GM12874 (cell line): ENCODE measurements around the gene RCHY1.

Source experiments
- TF ChIP-seq, protein P1 (sequence below): IDR thresholded peaks from 2 replicates; pipeline ENCODE4 v1.5.1; 2011; ENCODE audit warnings: low read depth, mild to moderate bottlenecking, control low read depth, low read length, moderate library complexity; ENCODE audit not compliant: insufficient read depth

RCHY1 gene

DNA sequence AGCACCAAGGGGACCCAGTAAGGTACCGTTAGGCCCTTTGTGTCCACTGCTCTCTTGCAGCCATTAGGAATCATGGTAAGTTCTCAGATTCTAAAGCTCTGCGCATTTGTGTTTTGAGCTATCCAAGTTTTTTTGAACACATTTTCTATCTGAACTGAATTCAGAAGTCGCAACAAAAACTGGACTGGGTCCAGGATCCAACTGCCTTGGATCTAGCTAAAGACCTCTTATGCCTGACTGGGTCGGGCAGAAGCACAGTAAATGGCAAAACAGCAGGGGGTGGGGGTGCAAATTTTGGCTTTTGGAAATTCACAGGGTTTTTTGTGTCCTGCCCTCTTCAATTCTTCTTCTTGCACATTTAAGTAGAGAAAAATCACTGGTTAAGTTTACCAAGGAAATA, 30.0 kb downstream of the RCHY1 start:
- TF ChIP-seq, protein P1, sequence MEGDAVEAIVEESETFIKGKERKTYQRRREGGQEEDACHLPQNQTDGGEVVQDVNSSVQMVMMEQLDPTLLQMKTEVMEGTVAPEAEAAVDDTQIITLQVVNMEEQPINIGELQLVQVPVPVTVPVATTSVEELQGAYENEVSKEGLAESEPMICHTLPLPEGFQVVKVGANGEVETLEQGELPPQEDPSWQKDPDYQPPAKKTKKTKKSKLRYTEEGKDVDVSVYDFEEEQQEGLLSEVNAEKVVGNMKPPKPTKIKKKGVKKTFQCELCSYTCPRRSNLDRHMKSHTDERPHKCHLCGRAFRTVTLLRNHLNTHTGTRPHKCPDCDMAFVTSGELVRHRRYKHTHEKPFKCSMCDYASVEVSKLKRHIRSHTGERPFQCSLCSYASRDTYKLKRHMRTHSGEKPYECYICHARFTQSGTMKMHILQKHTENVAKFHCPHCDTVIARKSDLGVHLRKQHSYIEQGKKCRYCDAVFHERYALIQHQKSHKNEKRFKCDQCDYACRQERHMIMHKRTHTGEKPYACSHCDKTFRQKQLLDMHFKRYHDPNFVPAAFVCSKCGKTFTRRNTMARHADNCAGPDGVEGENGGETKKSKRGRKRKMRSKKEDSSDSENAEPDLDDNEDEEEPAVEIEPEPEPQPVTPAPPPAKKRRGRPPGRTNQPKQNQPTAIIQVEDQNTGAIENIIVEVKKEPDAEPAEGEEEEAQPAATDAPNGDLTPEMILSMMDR, result no peak

DNA sequence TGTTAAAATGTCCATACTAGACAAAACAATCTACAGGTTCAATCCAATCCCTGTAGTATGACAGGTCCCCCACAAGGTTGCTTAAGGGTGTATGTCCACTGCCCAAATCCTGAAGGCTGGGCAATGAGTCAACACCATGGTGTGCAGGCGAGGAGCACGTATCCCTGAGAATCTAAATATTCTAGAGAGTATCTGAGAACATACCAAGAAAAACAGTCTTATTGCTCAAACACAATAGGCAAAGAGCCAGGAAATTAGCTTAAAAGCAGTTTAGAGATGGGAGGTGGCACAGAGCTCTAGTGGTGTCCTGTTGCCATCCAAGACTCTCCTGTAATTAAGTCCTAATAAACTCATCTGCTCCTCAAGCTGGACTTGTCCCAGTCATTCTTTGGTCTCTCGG, 37.0 kb downstream of the RCHY1 start:
- TF ChIP-seq, protein P1, result no peak

GRCh38 chr4:75470738-75471137, 43.5 kb downstream of the RCHY1 start:
- TF ChIP-seq, protein P1, result no peak

- TF ChIP-seq, protein P1, result no peak
These were observed 44.3 kb downstream of the RCHY1 start for GRCh38 chr4:75469896-75470295.

DNA sequence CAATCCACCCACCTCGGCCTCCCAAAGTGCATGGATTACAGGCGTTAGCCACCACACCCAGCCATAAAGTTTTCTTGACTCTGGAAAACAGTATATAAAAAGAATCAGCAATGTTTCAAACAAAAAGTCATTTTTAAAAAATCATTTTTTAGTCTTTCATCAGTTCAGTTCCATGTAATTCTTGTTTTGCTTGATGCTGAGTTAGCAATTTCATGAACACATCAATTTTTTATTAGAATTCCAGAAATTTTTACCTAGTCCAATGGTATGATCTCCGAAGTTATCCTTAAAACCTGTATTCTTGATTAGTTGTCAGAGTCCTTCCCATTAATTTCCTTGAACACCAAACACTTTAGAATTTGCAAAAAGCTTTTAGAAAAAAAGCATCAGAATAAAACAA, 56.8 kb downstream of the RCHY1 start:
- TF ChIP-seq, protein P1, result no peak

DNA sequence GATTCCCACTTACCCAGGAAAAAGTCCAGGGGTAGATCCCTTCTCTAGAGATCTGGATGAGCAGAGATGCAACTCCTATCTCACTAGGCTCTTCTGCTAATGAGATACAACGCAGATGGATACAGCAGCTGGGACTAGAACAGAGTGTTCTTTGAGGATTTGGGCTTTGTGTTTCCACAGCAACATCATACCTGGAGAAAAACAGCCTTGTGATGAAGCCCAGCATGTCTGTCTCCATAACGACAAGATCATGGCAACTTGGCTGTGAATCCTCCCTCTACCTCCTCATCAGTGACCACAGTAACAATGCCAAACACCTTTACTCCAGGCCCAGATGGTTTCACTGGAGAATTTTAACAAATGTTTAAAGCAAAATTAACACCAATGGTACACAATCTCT, 80.1 kb downstream of the RCHY1 start:
- TF ChIP-seq, protein P1, result no peak

GRCh38 chr4:75432683-75433082, 81.5 kb downstream of the RCHY1 start:
- TF ChIP-seq, protein P1, result peak; percentile 39; the same call in 1 of the 2 replicates

- TF ChIP-seq, protein P1, result no peak
These were observed 85.0 kb downstream of the RCHY1 start for GRCh38 chr4:75429208-75429607.
